Measurements from ENCODE around the gene COX8C. TPM values are rescaled to one million over a fixed set of nuclear protein-coding genes. Genes with fewer than 3 reads are reported as not detected.

Gene COX8C
- total and polyA plus RNA-seq, 2 donors (not counting 1 experiment from before 2014, with no cell fraction given), result 0.33 TPM; not detected in 1

DNA sequence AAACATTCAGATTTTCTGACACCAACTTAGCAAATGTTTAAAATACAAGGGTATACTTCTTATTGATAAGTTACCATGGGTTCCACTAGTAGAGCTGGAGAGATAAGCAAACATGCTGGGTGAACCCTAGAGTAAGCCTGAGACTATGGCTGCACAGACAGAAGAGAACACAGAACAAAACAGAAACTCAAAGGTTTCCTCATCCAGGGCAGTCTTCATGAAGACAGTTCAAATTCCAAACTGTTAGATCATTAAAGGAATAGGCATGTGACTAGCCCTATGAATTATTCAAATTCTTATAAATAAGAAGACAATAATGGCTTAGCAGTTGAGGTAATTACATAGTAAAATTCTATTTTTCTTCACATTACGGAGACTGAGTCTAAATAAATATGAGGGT is 42.2 kb upstream of the COX8C start:
- TF ChIP-seq, protein P1, sequence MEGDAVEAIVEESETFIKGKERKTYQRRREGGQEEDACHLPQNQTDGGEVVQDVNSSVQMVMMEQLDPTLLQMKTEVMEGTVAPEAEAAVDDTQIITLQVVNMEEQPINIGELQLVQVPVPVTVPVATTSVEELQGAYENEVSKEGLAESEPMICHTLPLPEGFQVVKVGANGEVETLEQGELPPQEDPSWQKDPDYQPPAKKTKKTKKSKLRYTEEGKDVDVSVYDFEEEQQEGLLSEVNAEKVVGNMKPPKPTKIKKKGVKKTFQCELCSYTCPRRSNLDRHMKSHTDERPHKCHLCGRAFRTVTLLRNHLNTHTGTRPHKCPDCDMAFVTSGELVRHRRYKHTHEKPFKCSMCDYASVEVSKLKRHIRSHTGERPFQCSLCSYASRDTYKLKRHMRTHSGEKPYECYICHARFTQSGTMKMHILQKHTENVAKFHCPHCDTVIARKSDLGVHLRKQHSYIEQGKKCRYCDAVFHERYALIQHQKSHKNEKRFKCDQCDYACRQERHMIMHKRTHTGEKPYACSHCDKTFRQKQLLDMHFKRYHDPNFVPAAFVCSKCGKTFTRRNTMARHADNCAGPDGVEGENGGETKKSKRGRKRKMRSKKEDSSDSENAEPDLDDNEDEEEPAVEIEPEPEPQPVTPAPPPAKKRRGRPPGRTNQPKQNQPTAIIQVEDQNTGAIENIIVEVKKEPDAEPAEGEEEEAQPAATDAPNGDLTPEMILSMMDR (conservative IDR thresholded peaks at IDR 0.05 in 1 of 2, IDR thresholded peaks at IDR 0.05 in 1 of 2; ENCODE audit: low read depth in 1 of 2, low read length in 2 of 2), result no peak
- TF ChIP-seq EZH2 (IDR thresholded peaks at IDR 0.05; ENCODE audit: low read length, missing control alignments), result no peak
- Histone ChIP-seq H3K4me1 (ENCODE audit: control insufficient read depth, extremely low read depth, insufficient read depth, low read length) (no peaks in the 10 kb centered on the region), H3K79me2 (ENCODE audit: control insufficient read depth, insufficient read depth, low read length) (peaks cover 41% of the 10 kb centered on the region), H3K4me3 (replicated peaks in 1 of 4; ENCODE audit: control extremely low read depth in 1 of 4, insufficient read depth in 1 of 4, low read depth in 3 of 4, low read length in 4 of 4) (no peak overlapping the region), H3K27me3 (ENCODE audit: control insufficient read depth, insufficient read depth, low read length) (no peaks in the 10 kb centered on the region), H3K9ac (ENCODE audit: insufficient read depth, low read length) (no peak overlapping the region), H4K20me1 (ENCODE audit: control insufficient read depth, extremely low read depth, insufficient read depth, low read length) (no peaks in the 10 kb centered on the region), H3K4me2 (ENCODE audit: extremely low read depth, insufficient read depth, low read length) (peak overlapping the region; percentile 44), H2AFZ (ENCODE audit: low read length) (no peak overlapping the region), H3K27ac (ENCODE audit: insufficient read depth, low read length) (peak overlapping the region; percentile 29), H3K36me3 (ENCODE audit: control insufficient read depth, insufficient read depth, low read length) (no peaks in the 10 kb centered on the region), H3K9me3 (ENCODE audit: control insufficient read depth, insufficient read depth, low read depth, low read length) (no peaks in the 10 kb centered on the region)
- peak in 1 of 2 donors; percentile 47 for DNase-seq (ENCODE audit: low read depth in 2 of 2)

DNA sequence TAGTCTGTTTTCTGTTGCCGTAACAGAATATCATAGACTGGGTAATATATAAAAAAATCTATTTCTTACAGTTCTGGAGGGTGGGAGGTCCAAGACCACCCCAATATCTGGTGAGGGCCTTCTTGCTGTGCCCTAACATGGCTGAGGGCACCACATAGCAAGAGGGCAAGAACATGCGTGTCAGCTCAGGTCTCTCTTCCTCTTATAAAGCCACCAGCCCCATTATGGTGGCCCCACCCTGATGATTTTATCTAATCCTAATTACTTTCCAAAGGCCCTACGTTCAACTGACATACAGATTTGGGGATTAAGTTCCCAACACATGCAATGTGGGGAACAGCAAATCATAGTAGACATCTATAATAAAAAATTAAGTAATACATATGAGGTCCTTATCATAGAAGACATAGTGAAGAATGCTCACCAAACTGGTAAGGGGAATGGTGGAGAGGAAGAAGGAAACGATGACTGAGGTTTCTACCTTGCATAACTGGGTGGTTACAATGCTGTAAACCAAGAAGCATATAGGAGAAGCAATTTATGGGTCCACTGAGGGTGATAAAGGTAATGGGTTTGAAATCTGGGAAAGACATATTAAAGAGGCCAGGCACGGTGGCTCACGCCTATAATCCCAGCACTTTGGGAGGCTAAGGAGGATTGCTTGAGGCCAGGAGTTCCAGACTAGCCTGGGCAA is 41.1 kb upstream of the COX8C start:
- H3K4me3 ChIP-seq (replicated peaks in 1 of 4; ENCODE audit: control extremely low read depth in 1 of 4, insufficient read depth in 1 of 4, low read depth in 3 of 4, low read length in 4 of 4), result no peak overlapping the region
- H2AFZ ChIP-seq (ENCODE audit: low read length), result no peak overlapping the region
- no peaks in the 10 kb centered on the region for H3K27me3 ChIP-seq (ENCODE audit: control insufficient read depth, insufficient read depth, low read length)
- H3K4me1 ChIP-seq (ENCODE audit: control insufficient read depth, extremely low read depth, insufficient read depth, low read length), result no peaks in the 10 kb centered on the region
- no peaks in the 10 kb centered on the region for H3K36me3 ChIP-seq (ENCODE audit: control insufficient read depth, insufficient read depth, low read length)
- DNase-seq (ENCODE audit: low read depth in 2 of 2), result no peak
- H3K79me2 ChIP-seq (ENCODE audit: control insufficient read depth, insufficient read depth, low read length), result peaks cover 43% of the 10 kb centered on the region
- no peaks in the 10 kb centered on the region for H4K20me1 ChIP-seq (ENCODE audit: control insufficient read depth, extremely low read depth, insufficient read depth, low read length)
- H3K27ac ChIP-seq (ENCODE audit: insufficient read depth, low read length), result no peak overlapping the region
- no peaks in the 10 kb centered on the region for H3K9me3 ChIP-seq (ENCODE audit: control insufficient read depth, insufficient read depth, low read depth, low read length)
- TF ChIP-seq, protein P1 (conservative IDR thresholded peaks at IDR 0.05 in 1 of 2, IDR thresholded peaks at IDR 0.05 in 1 of 2; ENCODE audit: low read depth in 1 of 2, low read length in 2 of 2), result no peak
- no peak for TF ChIP-seq EZH2 (IDR thresholded peaks at IDR 0.05; ENCODE audit: low read length, missing control alignments)
- H3K9ac ChIP-seq (ENCODE audit: insufficient read depth, low read length), result no peak overlapping the region
- H3K4me2 ChIP-seq (ENCODE audit: extremely low read depth, insufficient read depth, low read length), result no peak overlapping the region

DNA sequence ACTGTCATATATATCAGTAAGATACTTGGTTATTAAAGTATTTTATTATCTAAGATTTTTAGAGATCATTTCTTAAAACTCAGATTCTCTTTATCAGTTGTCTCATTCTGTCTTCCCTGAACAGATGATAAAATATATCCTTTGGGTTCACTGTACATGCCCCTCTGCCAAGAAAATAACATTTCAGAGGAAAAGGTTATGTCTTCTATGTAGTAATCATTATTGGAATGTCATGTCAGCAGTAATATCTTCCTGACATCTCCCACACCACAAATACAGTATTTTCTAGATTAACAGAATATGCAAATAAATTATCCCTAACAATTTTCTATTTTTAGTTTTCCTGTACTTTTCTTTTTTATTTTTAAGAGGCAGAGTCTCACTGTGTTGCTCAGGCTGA is 40.2 kb upstream of the COX8C start:
- H3K4me1 ChIP-seq (ENCODE audit: control insufficient read depth, extremely low read depth, insufficient read depth, low read length), result no peaks in the 10 kb centered on the region
- no peak overlapping the region for H3K9ac ChIP-seq (ENCODE audit: insufficient read depth, low read length)
- no peaks in the 10 kb centered on the region for H4K20me1 ChIP-seq (ENCODE audit: control insufficient read depth, extremely low read depth, insufficient read depth, low read length)
- no peak for DNase-seq (ENCODE audit: low read depth in 2 of 2)
- no peak overlapping the region for H3K4me2 ChIP-seq (ENCODE audit: extremely low read depth, insufficient read depth, low read length)
- H3K36me3 ChIP-seq (ENCODE audit: control insufficient read depth, insufficient read depth, low read length), result no peaks in the 10 kb centered on the region
- TF ChIP-seq, protein P1 (conservative IDR thresholded peaks at IDR 0.05 in 1 of 2, IDR thresholded peaks at IDR 0.05 in 1 of 2; ENCODE audit: low read depth in 1 of 2, low read length in 2 of 2), result no peak
- no peak for TF ChIP-seq EZH2 (IDR thresholded peaks at IDR 0.05; ENCODE audit: low read length, missing control alignments)
- peaks cover 45% of the 10 kb centered on the region for H3K79me2 ChIP-seq (ENCODE audit: control insufficient read depth, insufficient read depth, low read length)
- no peaks in the 10 kb centered on the region for H3K9me3 ChIP-seq (ENCODE audit: control insufficient read depth, insufficient read depth, low read depth, low read length)
- no peaks in the 10 kb centered on the region for H3K27me3 ChIP-seq (ENCODE audit: control insufficient read depth, insufficient read depth, low read length)
- H3K27ac ChIP-seq (ENCODE audit: insufficient read depth, low read length), result no peak overlapping the region
- H3K4me3 ChIP-seq (replicated peaks in 1 of 4; ENCODE audit: control extremely low read depth in 1 of 4, insufficient read depth in 1 of 4, low read depth in 3 of 4, low read length in 4 of 4), result no peak overlapping the region
- H2AFZ ChIP-seq (ENCODE audit: low read length), result no peak overlapping the region

Measured in fibroblast of lung (primary cell).